ENCODE results near the gene PHGDH.

DNA sequence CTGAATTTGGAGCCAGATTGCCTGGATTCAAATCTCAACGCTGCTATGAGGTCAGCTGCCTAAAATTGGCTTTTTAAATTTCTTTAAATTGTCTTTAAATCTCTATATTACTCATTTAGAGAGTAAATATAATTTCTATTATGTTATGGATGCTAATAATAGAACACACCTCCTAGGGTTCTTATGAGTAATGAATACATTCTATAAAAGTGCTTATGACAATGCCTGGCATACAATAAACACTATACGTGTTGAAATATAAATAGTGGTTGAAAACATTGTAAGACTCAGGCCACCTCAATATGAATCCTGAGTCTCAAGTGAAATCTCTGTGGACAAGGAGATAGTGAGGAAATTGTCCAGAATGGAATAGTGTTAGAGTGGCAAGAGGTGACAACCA lies 31.0 kb upstream of the PHGDH start:
- TF ChIP-seq EZH2 (IDR thresholded peaks at IDR 0.05; ENCODE audit: insufficient read depth, poor library complexity, severe bottlenecking), result no peak
- no peak for TF ChIP-seq EZH2phosphoT487 (IDR thresholded peaks at IDR 0.05; ENCODE audit: insufficient read depth, low read depth)

Measured in GM23248 (cell line).